ENCODE measurements around the gene PCDHGA1.

The PCDHGA1 gene

GRCh38 chr5:141488591-141489561 lies 158.6 kb downstream of the PCDHGA1 start, which contains the start of gene PCDHGC5:
Gene PCDHGC5, plus strand, starts transcription at chr5:141489081. Its CDS starts 160 bp downstream, at chr5:141489241.
- no CpG with 5 or more reads among the region's 14 CpGs for WGBS, 2 donors (ENCODE audit: extremely low coverage in 2 of 2, insufficient read length in 2 of 2, insufficient replicate concordance in 1 of 2)
- peaks cover 0 to 12% (median 0%) of the 10 kb centered on the region in 3 experiments for H3K27me3 ChIP-seq (ENCODE audit: control insufficient read depth in 3 of 3, insufficient read depth in 3 of 3, low read depth in 1 of 3, low read length in 3 of 3)
- H3K4me2 ChIP-seq (ENCODE audit: insufficient read depth, low read length, poor library complexity, severe bottlenecking) = no peak within 1 kb of the TSS
- DNase-seq (ENCODE audit: low spot score) = no peak
- H2AK5ac ChIP-seq (ENCODE audit: low read depth, low read length) = no peak within 1 kb of the TSS
- no peak within 1 kb of the TSS for H2BK120ac ChIP-seq (ENCODE audit: low read depth, low read length)
- no peak within 1 kb of the TSS for H2BK12ac ChIP-seq (ENCODE audit: low read length)
- no peak within 1 kb of the TSS for H3K14ac ChIP-seq (ENCODE audit: low read length)
- no peak within 1 kb of the TSS for H2BK15ac ChIP-seq (ENCODE audit: low read length)
- H3K18ac ChIP-seq (ENCODE audit: low read length) = no peak within 1 kb of the TSS
- H3K27ac ChIP-seq (replicated peaks; ENCODE audit: low read length) = peak within 1 kb of the TSS; percentile 9
- peaks cover 16 to 62% of the 10 kb centered on the region in 2 donors for H3K9me3 ChIP-seq (replicated peaks in 1 of 2; ENCODE audit: control insufficient read depth in 2 of 2, insufficient read depth in 1 of 2, low read depth in 1 of 2, low read length in 2 of 2)
- no peak within 1 kb of the TSS for H3K4ac ChIP-seq (ENCODE audit: low read length)
- no peak within 1 kb of the TSS for H2BK5ac ChIP-seq (ENCODE audit: low read length)
- H2AFZ ChIP-seq (ENCODE audit: low read length) = no peak within 1 kb of the TSS
- H4K8ac ChIP-seq (ENCODE audit: low read depth, low read length) = no peak within 1 kb of the TSS
- no peak within 1 kb of the TSS for H4K91ac ChIP-seq (ENCODE audit: low read depth, low read length, poor library complexity)
- peaks cover 20% of the 10 kb centered on the region for H3K79me1 ChIP-seq (ENCODE audit: low read depth, low read length)
- peaks cover 33 to 61% of the 10 kb centered on the region in 2 donors for H3K36me3 ChIP-seq (replicated peaks in 1 of 2; ENCODE audit: control insufficient read depth in 2 of 2, insufficient read depth in 2 of 2, low read length in 2 of 2)
- no peak within 1 kb of the TSS for H3K9ac ChIP-seq (ENCODE audit: low read depth, low read length, poor library complexity)
- H3K23ac ChIP-seq (ENCODE audit: low read depth, low read length, poor library complexity) = no peak within 1 kb of the TSS
- H3K4me1 ChIP-seq (ENCODE audit: control insufficient read depth in 2 of 2, insufficient read depth in 1 of 2, low read depth in 1 of 2, low read length in 2 of 2) = peaks cover 7 to 18% of the 10 kb centered on the region in 2 donors
- peak within 1 kb of the TSS in 1 of 2 donors; percentile 51 for H3K4me3 ChIP-seq (ENCODE audit: low read length in 2 of 2)

- peaks cover 16 to 24% of the 10 kb centered on the region in 2 donors for H3K4me1 ChIP-seq (ENCODE audit: control insufficient read depth in 2 of 2, insufficient read depth in 1 of 2, low read depth in 1 of 2, low read length in 2 of 2)
- no peak for DNase-seq (ENCODE audit: low spot score)
- H2BK120ac ChIP-seq (ENCODE audit: low read depth, low read length) = no peak overlapping the region
- H3K27ac ChIP-seq (replicated peaks; ENCODE audit: low read length) = no peak overlapping the region
- H2AFZ ChIP-seq (ENCODE audit: low read length) = no peak overlapping the region
- H3K14ac ChIP-seq (ENCODE audit: low read length) = no peak overlapping the region
- no peak overlapping the region for H2BK15ac ChIP-seq (ENCODE audit: low read length)
- WGBS, 2 donors (ENCODE audit: extremely low coverage in 2 of 2, insufficient read length in 2 of 2, insufficient replicate concordance in 1 of 2) = no CpG with 5 or more reads among the region's 10 CpGs
- H3K9me3 ChIP-seq (replicated peaks in 1 of 2; ENCODE audit: control insufficient read depth in 2 of 2, insufficient read depth in 1 of 2, low read depth in 1 of 2, low read length in 2 of 2) = peaks cover 16 to 54% of the 10 kb centered on the region in 2 donors
- no peak overlapping the region for H2BK12ac ChIP-seq (ENCODE audit: low read length)
- peaks cover 0 to 12% (median 0%) of the 10 kb centered on the region in 3 experiments for H3K27me3 ChIP-seq (ENCODE audit: control insufficient read depth in 3 of 3, insufficient read depth in 3 of 3, low read depth in 1 of 3, low read length in 3 of 3)
- H3K18ac ChIP-seq (ENCODE audit: low read length) = no peak overlapping the region
- H3K4me3 ChIP-seq (ENCODE audit: low read length in 2 of 2) = no peak overlapping the region
- H3K36me3 ChIP-seq (replicated peaks in 1 of 2; ENCODE audit: control insufficient read depth in 2 of 2, insufficient read depth in 2 of 2, low read length in 2 of 2) = peaks cover 33 to 61% of the 10 kb centered on the region in 2 donors
- H3K23ac ChIP-seq (ENCODE audit: low read depth, low read length, poor library complexity) = no peak overlapping the region
- H4K91ac ChIP-seq (ENCODE audit: low read depth, low read length, poor library complexity) = no peak overlapping the region
- peaks cover 20% of the 10 kb centered on the region for H3K79me1 ChIP-seq (ENCODE audit: low read depth, low read length)
- no peak overlapping the region for H3K9ac ChIP-seq (ENCODE audit: low read depth, low read length, poor library complexity)
- H4K8ac ChIP-seq (ENCODE audit: low read depth, low read length) = no peak overlapping the region
- no peak overlapping the region for H3K4ac ChIP-seq (ENCODE audit: low read length)
- H2AK5ac ChIP-seq (ENCODE audit: low read depth, low read length) = no peak overlapping the region
- no peak overlapping the region for H3K4me2 ChIP-seq (ENCODE audit: insufficient read depth, low read length, poor library complexity, severe bottlenecking)
- no peak overlapping the region for H2BK5ac ChIP-seq (ENCODE audit: low read length)
These were observed 159.5 kb downstream of the PCDHGA1 start for GRCh38 chr5:141489841-141490240.

GRCh38 chr5:141490271-141490670 lies 160.0 kb downstream of the PCDHGA1 start:
- no peak overlapping the region for H3K4me3 ChIP-seq (ENCODE audit: low read length in 2 of 2)
- peaks cover 16 to 50% of the 10 kb centered on the region in 2 donors for H3K9me3 ChIP-seq (replicated peaks in 1 of 2; ENCODE audit: control insufficient read depth in 2 of 2, insufficient read depth in 1 of 2, low read depth in 1 of 2, low read length in 2 of 2)
- H2BK12ac ChIP-seq (ENCODE audit: low read length) = no peak overlapping the region
- H3K4me2 ChIP-seq (ENCODE audit: insufficient read depth, low read length, poor library complexity, severe bottlenecking) = no peak overlapping the region
- H4K8ac ChIP-seq (ENCODE audit: low read depth, low read length) = no peak overlapping the region
- H3K36me3 ChIP-seq (replicated peaks in 1 of 2; ENCODE audit: control insufficient read depth in 2 of 2, insufficient read depth in 2 of 2, low read length in 2 of 2) = peaks cover 33 to 63% of the 10 kb centered on the region in 2 donors
- no peak overlapping the region for H3K18ac ChIP-seq (ENCODE audit: low read length)
- no peak overlapping the region for H2BK15ac ChIP-seq (ENCODE audit: low read length)
- no peak overlapping the region for H3K14ac ChIP-seq (ENCODE audit: low read length)
- peak overlapping the region; percentile 6 for H2BK5ac ChIP-seq (ENCODE audit: low read length)
- no peak overlapping the region for H3K9ac ChIP-seq (ENCODE audit: low read depth, low read length, poor library complexity)
- DNase-seq (ENCODE audit: low spot score) = no peak
- no CpG with 5 or more reads among the region's 10 CpGs for WGBS, 2 donors (ENCODE audit: extremely low coverage in 2 of 2, insufficient read length in 2 of 2, insufficient replicate concordance in 1 of 2)
- H3K23ac ChIP-seq (ENCODE audit: low read depth, low read length, poor library complexity) = no peak overlapping the region
- peaks cover 0 to 12% (median 0%) of the 10 kb centered on the region in 3 experiments for H3K27me3 ChIP-seq (ENCODE audit: control insufficient read depth in 3 of 3, insufficient read depth in 3 of 3, low read depth in 1 of 3, low read length in 3 of 3)
- H3K79me1 ChIP-seq (ENCODE audit: low read depth, low read length) = peaks cover 18% of the 10 kb centered on the region
- H2AK5ac ChIP-seq (ENCODE audit: low read depth, low read length) = no peak overlapping the region
- H2AFZ ChIP-seq (ENCODE audit: low read length) = no peak overlapping the region
- H3K4me1 ChIP-seq (ENCODE audit: control insufficient read depth in 2 of 2, insufficient read depth in 1 of 2, low read depth in 1 of 2, low read length in 2 of 2) = peaks cover 20 to 26% of the 10 kb centered on the region in 2 donors
- no peak overlapping the region for H3K4ac ChIP-seq (ENCODE audit: low read length)
- no peak overlapping the region for H2BK120ac ChIP-seq (ENCODE audit: low read depth, low read length)
- no peak overlapping the region for H3K27ac ChIP-seq (replicated peaks; ENCODE audit: low read length)
- H4K91ac ChIP-seq (ENCODE audit: low read depth, low read length, poor library complexity) = no peak overlapping the region

- Histone ChIP-seq H4K91ac (ENCODE audit: low read depth, low read length, poor library complexity) (no peak overlapping the region), H2BK12ac (ENCODE audit: low read length) (no peak overlapping the region), H3K36me3 (replicated peaks in 1 of 2; ENCODE audit: control insufficient read depth in 2 of 2, insufficient read depth in 2 of 2, low read length in 2 of 2) (peaks cover 33 to 59% of the 10 kb centered on the region in 2 donors), H3K79me1 (ENCODE audit: low read depth, low read length) (peaks cover 17% of the 10 kb centered on the region), H3K4ac (ENCODE audit: low read length) (no peak overlapping the region), H3K4me3 (ENCODE audit: low read length in 2 of 2) (peak overlapping the region in 1 of 2 donors; percentile 26), H3K4me2 (ENCODE audit: insufficient read depth, low read length, poor library complexity, severe bottlenecking) (no peak overlapping the region), H3K9me3 (replicated peaks in 1 of 2; ENCODE audit: control insufficient read depth in 2 of 2, insufficient read depth in 1 of 2, low read depth in 1 of 2, low read length in 2 of 2) (peaks cover 16 to 45% of the 10 kb centered on the region in 2 donors), H2AK5ac (ENCODE audit: low read depth, low read length) (no peak overlapping the region), H3K27ac (replicated peaks; ENCODE audit: low read length) (no peak overlapping the region), H3K9ac (ENCODE audit: low read depth, low read length, poor library complexity) (no peak overlapping the region), H2AFZ (ENCODE audit: low read length) (no peak overlapping the region), H4K8ac (ENCODE audit: low read depth, low read length) (no peak overlapping the region), H2BK15ac (ENCODE audit: low read length) (peak overlapping the region; percentile 25), H3K23ac (ENCODE audit: low read depth, low read length, poor library complexity) (no peak overlapping the region), H3K4me1 (ENCODE audit: control insufficient read depth in 2 of 2, insufficient read depth in 1 of 2, low read depth in 1 of 2, low read length in 2 of 2) (peaks cover 24 to 28% of the 10 kb centered on the region in 2 donors), H2BK120ac (ENCODE audit: low read depth, low read length) (no peak overlapping the region), H2BK5ac (ENCODE audit: low read length) (peak overlapping the region; percentile 6), H3K27me3 (ENCODE audit: control insufficient read depth in 3 of 3, insufficient read depth in 3 of 3, low read depth in 1 of 3, low read length in 3 of 3) (peaks cover 0 to 10% (median 0%) of the 10 kb centered on the region in 3 experiments), H3K14ac (ENCODE audit: low read length) (no peak overlapping the region), H3K18ac (ENCODE audit: low read length) (no peak overlapping the region)
- DNase-seq (ENCODE audit: low spot score) = no peak
- WGBS, 2 donors (ENCODE audit: extremely low coverage in 2 of 2, insufficient read length in 2 of 2, insufficient replicate concordance in 1 of 2) = no CpG with 5 or more reads among the region's 13 CpGs
These were observed 160.5 kb downstream of the PCDHGA1 start for GRCh38 chr5:141490771-141491170.

Measured in neuronal stem cell (in vitro differentiated cells).